Fibroblast of the conjunctiva (primary cell): ENCODE results near the gene BUB1B.
"Not testable (repeated sequence)": the region's sequence is repeated elsewhere in the genome, so short reads cannot be mapped to it uniquely, and the experiment has no call there.

Experiments used
- DNase-seq: peaks from one replicate; pipeline ENCODE4 v3.0.0-alpha.2; 2010; ENCODE audit warnings: low read depth

The BUB1B gene

DNA sequence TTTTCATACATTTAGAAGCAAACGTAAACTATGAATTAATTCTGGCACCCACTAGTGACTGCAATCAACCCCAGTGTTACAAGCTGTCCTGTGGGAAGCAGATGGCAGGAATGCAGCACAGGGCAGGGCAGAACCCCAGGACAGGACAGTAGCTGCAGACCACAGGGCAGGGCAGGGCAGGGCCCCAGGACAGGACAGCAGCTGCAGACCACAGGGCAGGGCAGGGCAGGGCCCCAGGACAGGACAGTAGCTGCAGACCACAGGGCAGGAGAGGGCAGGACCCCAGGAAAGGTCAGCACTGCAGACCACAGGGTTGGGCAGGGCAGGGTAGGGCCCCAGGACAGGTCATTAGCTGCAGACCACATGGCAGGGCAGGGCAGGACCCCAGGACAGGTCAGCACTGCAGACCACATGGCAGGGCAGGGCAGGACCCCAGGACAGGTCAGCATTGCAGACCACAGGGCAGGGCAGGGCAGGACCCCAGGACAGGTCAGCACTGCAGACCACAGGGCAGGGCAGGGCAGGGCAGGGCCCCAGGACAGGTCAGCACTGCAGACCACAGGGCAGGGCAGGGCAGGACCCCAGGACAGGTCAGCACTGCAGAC is 24.9 kb upstream of the BUB1B start:
- DNase-seq: not testable (repeated sequence)

DNA sequence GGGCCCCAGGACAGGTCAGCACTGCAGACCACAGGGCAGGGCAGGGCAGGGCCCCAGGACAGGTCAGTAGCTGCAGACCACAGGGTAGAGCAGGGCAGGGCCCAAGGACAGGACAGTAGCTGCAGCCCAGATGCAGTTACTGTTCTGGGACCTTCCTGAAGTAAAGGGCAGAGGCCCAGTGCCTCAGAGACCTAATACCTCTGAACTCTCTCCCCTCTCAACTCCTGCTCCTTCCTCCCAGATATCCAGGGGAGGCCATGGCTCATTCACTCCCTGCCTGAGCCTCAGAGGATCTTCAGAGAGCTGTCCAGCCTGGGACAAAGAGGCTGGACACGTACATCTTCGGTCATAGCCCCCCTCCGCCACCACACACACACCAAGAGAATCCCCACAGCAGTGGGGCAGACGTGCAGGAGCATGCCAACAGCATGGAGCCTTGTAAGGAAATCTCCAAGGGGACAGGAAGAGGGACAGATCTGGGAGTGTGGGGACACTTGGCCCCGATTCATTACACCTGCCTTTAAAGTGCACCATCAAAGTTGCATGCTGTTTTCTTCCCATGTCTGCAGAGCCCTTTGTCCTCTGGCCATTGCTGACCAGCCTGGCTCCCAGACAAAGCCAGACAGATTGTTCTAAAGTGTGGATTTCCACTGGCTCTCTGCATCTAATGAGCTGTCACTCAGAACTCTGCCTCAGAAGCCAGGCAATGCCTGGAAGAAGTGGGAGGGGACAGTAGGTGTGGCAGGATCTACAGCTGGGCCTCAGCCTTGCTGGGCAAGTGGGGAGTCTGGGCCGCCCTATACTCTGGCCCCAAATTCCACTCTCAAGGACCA is 24.2 kb upstream of the BUB1B start:
- no peak for DNase-seq

DNA sequence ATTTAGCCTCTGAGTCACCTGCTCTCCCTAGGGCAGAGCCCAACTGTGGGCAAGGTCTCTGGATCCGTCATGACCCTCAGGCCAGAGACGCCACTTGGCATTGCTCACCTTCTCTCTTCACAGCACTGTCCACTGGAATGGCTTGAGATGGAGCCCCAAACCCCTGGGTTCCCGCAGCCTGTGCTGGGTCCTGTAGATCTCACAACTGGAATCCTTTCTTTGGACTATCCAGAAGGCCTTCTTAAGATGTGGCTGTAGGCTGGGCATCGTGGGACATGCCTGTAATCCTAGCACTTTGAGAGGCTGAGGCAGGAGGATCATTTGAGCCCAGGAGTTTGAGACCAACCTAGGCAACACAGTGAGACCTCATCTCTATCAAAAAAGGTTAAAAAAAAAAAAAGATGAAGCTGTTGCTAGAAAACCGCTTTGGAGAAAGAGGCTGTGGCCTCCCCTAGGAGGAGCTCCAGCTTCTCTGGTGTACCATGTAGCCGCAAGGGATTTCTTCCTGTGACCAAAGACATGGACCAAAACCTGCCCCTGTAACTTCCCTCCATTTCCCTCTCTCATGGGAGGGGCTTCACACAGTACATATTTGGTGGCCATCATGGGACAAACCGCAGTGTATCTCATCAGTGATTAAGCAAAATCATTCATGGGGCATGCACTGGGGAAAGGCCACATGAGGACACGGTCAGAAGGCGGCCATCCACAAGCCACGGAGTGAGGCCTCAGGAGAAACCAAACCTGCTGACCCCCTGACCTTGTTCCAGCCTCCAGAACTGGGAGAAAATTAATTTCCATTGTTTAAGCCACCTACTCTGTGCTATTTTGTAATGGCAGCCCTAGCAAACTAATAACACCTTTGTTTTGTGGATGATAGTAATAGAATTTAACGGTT is 23.3 kb upstream of the BUB1B start:
- no peak for DNase-seq

DNA sequence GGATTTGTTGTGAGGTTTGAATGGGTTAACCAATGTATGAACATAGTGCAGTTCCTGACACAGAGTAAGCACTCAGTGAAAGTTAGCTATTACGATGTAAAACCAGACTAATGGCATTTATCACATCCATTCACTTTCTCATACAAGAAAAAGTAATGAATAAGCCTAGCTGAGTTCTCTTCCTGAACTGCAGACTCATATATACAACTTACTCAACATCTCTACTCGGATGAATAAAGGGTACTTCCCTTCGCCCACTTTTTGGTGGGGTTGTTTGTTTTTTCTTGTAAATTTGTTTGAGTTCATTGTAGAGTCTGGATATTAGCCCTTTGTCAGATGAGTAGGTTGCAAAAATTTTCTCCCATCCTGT is 22.7 kb upstream of the BUB1B start:
- DNase-seq: not testable (repeated sequence)

DNA sequence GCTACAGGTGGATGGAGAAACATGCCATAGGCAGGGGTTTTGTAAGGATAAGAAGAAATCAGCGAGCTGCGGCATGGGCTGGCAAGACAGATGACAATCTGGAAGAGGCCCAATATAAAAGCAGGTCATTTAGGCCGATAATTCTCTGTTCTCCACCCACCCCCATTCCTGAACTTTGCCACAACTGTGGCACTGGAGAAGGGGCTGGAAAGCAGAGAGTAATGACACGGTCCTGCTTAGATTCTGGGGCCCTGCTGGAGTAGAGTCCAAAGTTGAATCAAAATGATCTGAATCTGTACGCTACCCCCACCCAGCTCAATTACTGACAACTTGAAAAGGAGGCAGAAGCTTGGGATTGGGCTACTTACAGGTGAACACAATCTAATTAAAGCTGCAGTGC is 18.4 kb upstream of the BUB1B start:
- DNase-seq: no peak

DNA sequence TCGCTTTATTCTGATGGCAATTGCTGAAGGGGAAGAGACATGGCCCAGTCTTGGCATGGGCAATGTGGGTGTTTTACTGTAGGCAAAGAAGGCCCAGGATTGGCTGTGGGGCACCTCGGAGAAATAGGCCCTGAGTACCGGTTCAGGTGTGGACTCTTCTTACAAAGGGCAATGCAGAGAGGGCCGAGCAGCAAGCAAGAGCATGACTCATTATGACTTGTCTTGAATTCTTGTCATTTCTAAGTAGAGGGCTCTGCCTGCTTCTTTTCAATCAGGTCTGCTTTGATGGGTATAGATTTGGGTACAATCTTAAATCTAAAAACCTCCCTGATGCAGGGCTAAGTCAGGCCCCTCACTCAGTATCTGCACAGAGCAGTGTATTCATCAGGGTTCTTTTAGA is 14.8 kb upstream of the BUB1B start:
- no peak for DNase-seq

DNA sequence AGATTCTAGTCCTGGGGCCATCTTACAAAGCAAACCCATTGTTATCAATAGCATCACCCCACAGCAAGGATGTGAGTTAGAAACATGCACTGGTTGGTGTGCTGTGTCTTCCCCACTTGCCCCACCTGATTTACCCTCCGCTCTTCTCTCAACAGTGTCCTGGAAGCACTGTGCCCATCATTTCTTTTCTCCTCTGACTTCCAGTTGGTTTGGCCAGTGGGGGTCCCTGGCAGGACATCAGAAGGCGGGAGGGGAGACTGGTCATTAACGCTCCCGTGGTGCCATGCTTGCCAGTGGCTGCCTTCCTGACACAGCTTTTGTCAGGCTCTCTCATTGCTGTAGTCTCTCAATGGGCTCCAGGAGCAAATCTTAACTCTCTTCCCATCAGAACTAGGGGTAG is 11.5 kb upstream of the BUB1B start:
- no peak for DNase-seq

DNA sequence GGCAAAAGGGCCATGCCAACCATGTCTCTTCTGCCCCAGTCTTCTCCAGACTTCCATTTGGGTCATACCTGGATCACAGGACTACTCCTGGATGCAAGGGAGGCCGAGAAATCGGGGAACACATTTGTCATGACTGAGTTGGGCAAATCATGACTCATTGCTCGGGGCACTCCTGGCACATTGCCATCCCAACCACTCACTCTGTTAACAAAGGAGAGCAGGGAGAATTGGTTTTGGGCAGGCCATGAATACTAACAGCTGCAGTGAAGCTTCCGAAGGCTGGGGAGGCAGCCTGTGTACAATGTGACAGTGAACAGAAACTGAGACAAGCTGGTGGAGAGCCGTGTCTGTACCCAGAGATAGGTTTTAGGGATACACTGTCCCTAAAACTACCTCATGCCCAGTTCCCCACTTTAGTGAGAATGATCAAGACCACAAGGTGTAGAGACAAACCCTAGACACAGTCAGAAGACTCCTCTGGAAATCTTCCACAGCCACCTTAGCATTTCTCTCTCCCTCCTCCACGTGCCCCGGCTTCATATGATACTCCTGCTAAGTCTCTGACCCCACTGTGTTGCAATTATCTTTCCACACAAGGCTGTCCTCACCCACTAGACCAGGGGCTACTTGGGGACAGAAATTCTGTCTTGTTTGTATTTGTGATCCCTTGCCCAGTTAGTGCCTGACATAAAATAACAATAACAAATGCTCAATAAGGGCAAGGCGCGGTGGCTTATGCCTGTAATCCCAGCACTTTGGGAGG is 10.5 kb upstream of the BUB1B start:
- peak; percentile 20 for DNase-seq

DNA sequence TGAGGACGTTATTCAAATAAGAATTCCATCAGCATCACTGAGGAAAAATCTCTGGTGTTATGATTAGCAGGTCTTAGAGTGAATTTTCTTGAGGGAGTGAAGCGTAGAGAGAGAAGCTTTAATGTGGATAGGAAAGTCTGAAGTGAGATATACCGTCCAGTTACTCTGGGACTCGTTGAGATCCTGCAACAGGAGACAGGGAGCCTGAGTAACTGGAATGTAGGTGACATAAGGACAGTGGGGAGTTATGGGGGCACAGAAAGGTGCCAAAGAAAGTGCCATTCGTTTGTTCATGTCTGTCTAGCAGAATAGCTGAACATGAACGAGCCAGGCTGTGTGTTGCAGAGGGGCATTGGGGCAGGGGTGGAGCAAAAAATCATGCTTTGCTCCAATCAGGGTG is 9.4 kb upstream of the BUB1B start:
- DNase-seq: no peak

DNA sequence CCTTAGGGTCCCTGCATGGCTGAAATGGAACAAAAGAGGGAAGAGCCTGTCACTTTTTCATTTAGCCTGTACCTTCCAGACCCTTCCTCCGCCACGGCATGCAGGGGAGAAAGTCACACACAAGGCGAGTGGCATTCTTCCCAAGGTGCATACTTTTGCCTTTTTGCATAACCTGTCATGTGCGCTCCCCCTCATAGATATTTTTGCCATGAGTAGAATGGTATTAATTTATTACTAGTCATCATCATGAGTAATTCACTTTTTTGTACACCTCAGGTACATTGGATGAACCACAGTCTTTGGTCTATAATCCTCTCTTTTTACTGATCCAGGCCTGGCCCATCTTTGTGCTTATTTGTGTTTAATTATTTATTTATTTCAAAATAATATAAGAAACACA is 8.9 kb upstream of the BUB1B start:
- DNase-seq: no peak

DNA sequence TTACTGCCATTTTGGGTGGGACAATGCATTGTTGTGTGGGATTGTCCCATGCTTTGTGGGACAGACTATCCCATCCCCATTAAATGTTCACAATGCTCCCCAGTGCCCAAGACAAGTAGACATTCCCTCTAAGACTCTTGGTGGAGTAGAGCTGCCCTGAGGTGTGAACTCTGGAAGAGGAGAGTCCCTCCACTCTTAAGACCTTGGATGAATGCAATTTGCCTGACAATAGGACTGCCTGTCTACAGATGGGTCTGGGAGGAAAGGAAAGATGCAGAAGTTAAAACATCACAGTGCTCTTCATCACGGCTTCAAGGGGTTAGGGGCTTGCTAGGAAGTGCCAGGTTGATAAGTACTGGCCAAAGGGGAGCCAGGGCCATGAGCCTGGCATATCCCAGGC is 6.0 kb upstream of the BUB1B start:
- DNase-seq: not testable (repeated sequence)

DNA sequence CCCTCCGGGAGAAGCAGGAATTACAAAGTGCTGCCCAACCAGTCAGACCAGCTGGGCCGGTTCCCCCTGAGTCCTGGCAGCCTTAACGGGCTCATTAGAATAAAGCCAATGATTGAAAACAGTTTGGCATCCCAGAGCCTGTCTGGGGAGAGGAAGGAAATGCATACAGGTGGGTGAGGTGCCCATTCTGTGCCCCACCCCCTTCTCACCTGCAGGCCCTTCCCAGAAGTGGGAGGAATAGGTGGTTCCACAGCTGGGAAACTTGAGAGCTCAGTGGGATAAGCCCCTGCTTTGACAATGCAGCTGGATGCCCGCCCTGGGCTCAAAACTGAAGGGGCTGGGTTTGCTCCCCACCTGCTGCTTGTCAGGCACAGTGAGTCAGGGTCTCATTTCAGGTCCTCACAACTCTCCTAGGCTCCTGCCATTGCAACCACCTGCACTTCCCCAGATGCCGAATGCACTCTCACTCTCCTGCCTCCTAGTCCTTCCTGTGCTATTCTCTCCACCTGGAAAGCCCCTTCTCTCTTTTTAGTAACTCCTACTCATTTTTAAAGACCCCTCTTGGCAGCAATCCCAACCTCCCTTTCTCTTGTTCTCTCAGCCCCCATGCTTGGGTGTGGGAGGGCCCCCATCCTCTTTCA is 5.5 kb upstream of the BUB1B start:
- no peak for DNase-seq

DNA sequence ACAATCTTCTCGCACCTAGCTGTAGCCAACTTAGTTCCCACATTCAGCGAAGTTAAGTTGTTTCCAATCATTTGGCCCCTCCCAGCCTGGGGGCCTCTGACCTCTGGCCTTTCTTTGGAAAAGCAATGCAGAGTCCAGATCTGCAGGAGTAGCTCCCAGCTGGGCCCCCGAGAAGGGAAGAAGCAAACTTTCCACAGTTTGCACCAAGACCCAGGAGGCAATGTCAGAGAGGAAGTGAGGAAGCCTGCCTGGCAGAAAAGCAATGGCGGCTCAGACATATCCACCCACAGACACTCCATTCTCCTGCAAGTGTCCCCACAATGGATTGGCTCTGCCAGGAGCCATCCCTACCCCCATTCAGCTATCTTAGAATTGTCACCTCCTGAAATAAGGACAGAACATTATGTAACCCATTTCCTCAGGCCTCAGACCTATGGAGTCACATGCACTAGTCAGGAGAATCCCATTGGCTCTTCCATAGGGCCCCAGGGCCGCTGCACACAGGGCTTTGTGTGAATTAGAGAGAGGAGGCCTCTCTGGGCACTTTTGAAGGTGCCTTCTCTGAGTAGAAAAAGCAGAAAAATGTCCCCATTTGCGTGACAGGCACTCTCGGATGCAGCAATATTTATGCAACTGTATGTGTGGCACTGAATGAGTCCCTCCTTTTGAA is 3.0 kb upstream of the BUB1B start:
- no peak for DNase-seq

DNA sequence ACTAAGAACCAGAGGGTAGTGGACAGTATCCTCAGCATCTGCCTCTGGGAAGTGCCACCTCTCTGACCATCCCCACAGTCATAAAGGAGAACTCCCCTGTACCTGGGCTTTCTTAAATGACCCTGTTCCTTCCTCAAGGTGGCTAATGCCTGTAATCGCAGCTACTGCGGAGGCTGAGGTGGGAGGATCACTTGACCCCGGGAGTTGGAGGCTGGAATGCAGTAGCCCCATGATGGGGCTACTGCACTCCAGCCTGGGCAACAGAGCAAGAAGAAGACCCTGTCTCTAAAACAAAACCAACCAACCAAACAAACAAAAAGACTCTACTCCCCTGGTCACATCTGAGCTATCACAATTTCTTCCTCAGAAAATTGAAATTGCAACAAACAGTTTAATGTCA is 848 bp upstream of the BUB1B start:
- no peak for DNase-seq

DNA sequence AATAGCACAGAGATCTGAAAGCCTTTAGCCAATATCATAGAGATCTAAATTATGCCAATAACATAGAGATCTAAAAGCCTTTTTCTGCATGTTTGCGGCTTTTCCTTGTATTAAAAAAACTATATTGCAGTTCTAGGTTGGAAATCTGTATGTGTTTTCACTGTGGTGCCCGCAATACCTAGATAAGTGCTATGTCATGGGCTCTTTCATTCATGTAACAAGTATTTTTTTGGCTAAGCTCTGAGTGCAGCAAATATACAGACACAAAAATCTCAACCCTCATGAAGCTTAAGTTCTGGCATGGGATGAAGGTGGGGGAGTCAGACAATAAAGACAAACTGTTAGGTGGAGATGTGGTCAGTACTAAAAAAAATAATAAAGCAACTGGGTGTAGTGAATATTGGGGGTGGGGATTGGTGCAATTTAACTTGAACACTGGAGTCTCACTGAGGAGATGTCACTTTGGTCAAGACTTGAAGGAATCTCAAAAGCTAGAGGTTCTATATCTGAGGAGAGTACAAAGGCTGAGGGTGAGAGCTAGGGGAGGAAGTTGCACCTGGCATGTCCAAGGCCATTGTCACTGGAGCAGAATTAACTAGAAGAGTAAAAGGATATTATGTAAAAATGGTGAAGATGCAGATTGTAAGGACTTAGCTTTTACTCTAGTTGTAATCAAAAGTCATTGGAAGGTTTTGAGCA is 973 bp downstream of the BUB1B start:
- DNase-seq: no peak

DNA sequence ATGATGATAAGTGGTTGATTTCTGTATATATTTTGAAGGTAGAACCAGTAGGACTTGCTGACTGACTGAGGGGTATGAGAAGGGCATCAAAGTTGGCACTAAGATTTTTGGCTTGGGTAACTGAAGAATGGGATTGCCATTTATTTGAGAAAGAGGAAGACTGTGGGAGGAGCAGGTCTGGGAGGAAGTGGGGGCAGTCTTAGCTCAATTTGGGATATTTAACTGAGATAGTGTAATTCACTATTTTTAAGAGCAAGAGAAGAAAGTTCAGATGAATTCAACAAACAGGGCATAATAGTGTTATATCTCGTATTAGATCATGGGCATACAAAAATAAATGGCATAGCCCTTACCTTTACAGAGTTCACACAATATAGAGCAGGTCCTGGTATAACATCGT is 1.7 kb downstream of the BUB1B start:
- DNase-seq: no peak

DNA sequence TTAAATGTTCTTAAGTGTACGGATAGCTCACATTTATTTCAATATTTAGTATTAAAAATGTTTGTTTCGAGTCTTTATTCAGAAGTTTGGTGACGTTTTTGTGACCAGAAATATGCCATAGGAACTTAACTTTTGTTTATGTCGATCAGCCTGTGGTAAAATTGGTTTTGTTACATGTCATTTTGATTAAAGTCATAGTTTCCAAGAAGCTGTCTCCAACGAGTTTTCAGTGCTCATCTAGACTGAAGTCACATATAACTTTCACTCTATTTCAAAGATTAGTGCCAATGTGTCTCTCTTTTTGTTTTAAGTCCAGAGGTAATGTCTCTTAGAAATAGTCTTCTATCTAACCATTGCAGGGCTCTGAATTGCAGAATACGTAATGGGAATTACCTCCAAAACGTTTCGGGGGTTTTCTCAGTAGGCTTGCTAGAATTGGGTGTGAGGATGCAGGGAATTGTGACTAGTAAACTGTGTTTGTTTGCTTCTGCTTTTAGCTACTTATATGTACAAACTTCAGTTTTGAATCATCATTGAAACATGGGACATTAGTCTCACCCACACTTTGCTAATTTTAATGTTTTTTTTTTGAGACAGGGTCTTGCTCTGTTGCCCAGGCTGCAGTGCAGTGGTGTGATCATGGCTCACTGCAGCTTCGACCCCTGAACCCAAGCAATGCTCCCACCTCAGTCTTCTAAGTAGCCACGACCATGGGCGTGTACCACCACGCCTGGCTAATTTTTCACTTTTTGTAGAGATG is 3.0 kb downstream of the BUB1B start:
- no peak for DNase-seq

DNA sequence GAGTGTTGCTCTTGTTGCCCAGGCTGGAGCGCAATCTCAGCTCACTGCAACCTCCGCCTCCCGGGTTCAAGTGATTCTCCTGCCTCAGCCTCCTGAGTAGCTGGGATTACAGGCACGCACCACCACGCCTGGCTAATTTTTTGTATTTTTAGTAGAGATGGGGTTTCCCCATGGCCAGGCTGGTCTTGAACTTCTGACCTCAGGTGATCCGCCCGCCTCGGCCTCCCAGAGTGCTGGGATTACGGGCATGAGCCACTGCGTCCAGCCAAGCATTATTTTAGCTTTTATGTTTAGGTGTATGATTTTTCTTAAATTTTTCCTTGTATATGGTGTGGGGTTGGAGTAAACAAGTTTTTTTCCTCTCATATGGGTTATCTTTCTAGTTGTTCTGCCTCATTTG is 6.5 kb downstream of the BUB1B start:
- not testable (repeated sequence) for DNase-seq

DNA sequence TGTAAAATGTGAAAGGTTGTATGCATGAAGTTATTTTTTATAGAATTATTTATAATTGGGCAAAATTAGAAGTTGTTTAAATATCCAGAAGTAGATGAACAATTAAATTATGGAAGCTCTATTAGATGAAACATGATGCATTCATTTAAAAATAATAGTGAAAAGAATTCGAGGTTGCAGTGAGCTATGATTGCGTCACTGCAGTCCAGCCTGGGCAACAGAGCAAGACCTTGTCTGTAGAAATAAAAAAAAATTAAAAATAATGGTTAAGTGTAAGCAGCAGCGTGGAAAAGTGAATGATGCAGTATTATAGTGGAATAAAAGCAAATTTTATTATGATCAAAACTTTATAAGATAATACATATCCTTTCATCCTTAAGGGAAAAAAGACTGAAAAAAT is 14.3 kb downstream of the BUB1B start:
- no peak for DNase-seq
